ENCODE data around the gene NXPH4. TPM values are rescaled to one million over a fixed set of nuclear protein-coding genes. Genes with fewer than 3 reads are reported as not detected.

NXPH4 gene
- total RNA-seq, 1 experiment from 2014 or later, result 20.0 TPM

DNA sequence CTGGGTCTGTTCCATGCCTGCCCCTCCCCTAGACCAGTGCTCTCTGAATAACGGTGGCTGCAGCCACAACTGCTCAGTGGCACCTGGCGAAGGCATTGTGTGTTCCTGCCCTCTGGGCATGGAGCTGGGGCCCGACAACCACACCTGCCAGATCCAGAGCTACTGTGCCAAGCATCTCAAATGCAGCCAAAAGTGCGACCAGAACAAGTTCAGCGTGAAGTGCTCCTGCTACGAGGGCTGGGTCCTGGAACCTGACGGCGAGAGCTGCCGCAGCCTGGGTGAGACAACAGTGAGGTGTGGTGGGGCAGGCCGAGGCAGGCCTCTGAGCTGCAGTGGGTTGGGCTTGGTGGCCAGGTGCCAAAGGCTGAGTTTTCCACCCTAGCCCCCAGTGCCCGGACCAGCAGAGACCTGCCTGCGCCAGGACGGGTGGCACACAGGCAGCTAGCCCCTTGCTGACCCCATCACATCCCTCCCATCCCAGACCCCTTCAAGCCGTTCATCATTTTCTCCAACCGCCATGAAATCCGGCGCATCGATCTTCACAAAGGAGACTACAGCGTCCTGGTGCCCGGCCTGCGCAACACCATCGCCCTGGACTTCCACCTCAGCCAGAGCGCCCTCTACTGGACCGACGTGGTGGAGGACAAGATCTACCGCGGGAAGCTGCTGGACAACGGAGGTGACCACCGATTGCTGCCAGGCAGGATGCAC is 41.0 kb upstream of the NXPH4 start:
- Histone ChIP-seq H4K20me1 (ENCODE audit: insufficient read depth) (no peaks in the 10 kb centered on the region), H3K79me2 (ENCODE audit: insufficient read depth, low read length) (no peaks in the 10 kb centered on the region), H3K9me3 (ENCODE audit: control insufficient read depth in 1 of 2, insufficient read depth in 1 of 2, low read depth in 1 of 2, low read length in 2 of 2) (no peaks in the 10 kb centered on the region), H2AFZ (ENCODE audit: low read depth, low read length, poor library complexity, severe bottlenecking) (no peak overlapping the region), H3K4me3 (replicated peaks in 1 of 2; ENCODE audit: low read depth in 1 of 2, low read length in 2 of 2) (peak overlapping the region in 1 of 2 experiments; percentile 29; a peak in 2 of 4 replicates), H3K27ac (ENCODE audit: low read depth, low read length) (peak overlapping the region; percentile 61), H3K4me2 (ENCODE audit: low read length) (peak overlapping the region; percentile 56), H3K9me2 (ENCODE audit: insufficient read depth) (no peaks in the 10 kb centered on the region), H3K9ac (ENCODE audit: low read length) (peak overlapping the region; percentile 28; the same call in 1 of the 2 replicates), H3K27me3 (ENCODE audit: insufficient read depth, low read length) (no peaks in the 10 kb centered on the region), H3K4me1 (ENCODE audit: control insufficient read depth in 1 of 2, insufficient read depth in 2 of 2, low read length in 2 of 2) (peaks cover 18 to 28% of the 10 kb centered on the region in 2 experiments), H3K36me3 (ENCODE audit: control insufficient read depth in 1 of 2, insufficient read depth in 2 of 2, low read length in 2 of 2) (no peaks in the 10 kb centered on the region; a peak in 1 of 4 replicates)
- ATAC-seq (peak; percentile 90), DNase-seq (ENCODE audit: low read depth, low spot score) (peak; percentile 73)
- RAD21 ChIA-PET (ENCODE audit: low non-redundant PET in 1 of 2, low total read pairs in 2 of 2, uncharacterized antibody in 2 of 2, unreplicated experiment in 2 of 2), result interaction anchor here (1.1 to 1.9 kb wide), 3 partner anchors 48 to 51 kb away, joined by 3 to 7 read pairs (median 4); partner anchors contain the start of gene LRP1 (in 1 of the 2)
- POLR2A ChIA-PET, result interaction anchor here (1.1 to 1.3 kb wide), 3 partner anchors 47 to 64 kb away, joined by 3 to 7 read pairs (median 4); partner anchors contain the start of gene LRP1
- TF ChIP-seq, protein P1, sequence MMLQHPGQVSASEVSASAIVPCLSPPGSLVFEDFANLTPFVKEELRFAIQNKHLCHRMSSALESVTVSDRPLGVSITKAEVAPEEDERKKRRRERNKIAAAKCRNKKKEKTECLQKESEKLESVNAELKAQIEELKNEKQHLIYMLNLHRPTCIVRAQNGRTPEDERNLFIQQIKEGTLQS (IDR thresholded peaks at IDR 0.05), result no peak
- TF ChIP-seq ZFX (IDR thresholded peaks at IDR 0.05), result peak; percentile 38; the same call in 1 of the 2 replicates
- TF ChIP-seq POLR2AphosphoS5 (IDR thresholded peaks at IDR 0.05; ENCODE audit: low read depth, low read length), result 0 out of 2 replicates have a peak, but pooled peaks have one; percentile 18
- TF ChIP-seq CEBPB (IDR thresholded peaks at IDR 0.05; ENCODE audit: low read depth), result no peak
- TF ChIP-seq YY1 (IDR thresholded peaks at IDR 0.05; ENCODE audit: extremely low read depth, insufficient replicate concordance, low read depth, low read length), result peak; percentile 26
- TF ChIP-seq FOSL1 (IDR thresholded peaks at IDR 0.05; ENCODE audit: low read depth), result no peak
- TF ChIP-seq EZH2 (IDR thresholded peaks at IDR 0.05), result no peak
- peak; percentile 75 for TF ChIP-seq RAD21 (IDR thresholded peaks at IDR 0.05; ENCODE audit: low read depth)
- no peak for TF ChIP-seq EGR1 (IDR thresholded peaks at IDR 0.05; ENCODE audit: low read depth)
- peak; percentile 33 for TF ChIP-seq TCF7L2 (IDR thresholded peaks at IDR 0.05; ENCODE audit: borderline replicate concordance, extremely low read depth, insufficient read depth, insufficient read length)
- TF ChIP-seq ZNF274 (IDR thresholded peaks at IDR 0.05; ENCODE audit: low read depth, low read length), result no peak
- TF ChIP-seq, protein P2, sequence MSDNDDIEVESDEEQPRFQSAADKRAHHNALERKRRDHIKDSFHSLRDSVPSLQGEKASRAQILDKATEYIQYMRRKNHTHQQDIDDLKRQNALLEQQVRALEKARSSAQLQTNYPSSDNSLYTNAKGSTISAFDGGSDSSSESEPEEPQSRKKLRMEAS (IDR thresholded peaks at IDR 0.05), result no peak
- no peak for TF ChIP-seq CBX3 (IDR thresholded peaks at IDR 0.05; ENCODE audit: low read depth)
- TF ChIP-seq, protein P3, sequence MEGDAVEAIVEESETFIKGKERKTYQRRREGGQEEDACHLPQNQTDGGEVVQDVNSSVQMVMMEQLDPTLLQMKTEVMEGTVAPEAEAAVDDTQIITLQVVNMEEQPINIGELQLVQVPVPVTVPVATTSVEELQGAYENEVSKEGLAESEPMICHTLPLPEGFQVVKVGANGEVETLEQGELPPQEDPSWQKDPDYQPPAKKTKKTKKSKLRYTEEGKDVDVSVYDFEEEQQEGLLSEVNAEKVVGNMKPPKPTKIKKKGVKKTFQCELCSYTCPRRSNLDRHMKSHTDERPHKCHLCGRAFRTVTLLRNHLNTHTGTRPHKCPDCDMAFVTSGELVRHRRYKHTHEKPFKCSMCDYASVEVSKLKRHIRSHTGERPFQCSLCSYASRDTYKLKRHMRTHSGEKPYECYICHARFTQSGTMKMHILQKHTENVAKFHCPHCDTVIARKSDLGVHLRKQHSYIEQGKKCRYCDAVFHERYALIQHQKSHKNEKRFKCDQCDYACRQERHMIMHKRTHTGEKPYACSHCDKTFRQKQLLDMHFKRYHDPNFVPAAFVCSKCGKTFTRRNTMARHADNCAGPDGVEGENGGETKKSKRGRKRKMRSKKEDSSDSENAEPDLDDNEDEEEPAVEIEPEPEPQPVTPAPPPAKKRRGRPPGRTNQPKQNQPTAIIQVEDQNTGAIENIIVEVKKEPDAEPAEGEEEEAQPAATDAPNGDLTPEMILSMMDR (IDR thresholded peaks at IDR 0.05 in 2 of 3, conservative IDR thresholded peaks at IDR 0.05 in 1 of 3; ENCODE audit: borderline replicate concordance in 1 of 3, insufficient read depth in 1 of 3, low read depth in 2 of 3, low read length in 2 of 3), result peak; percentile 83 to 87 (median 86)
- no peak for TF ChIP-seq SIN3A (IDR thresholded peaks at IDR 0.05; ENCODE audit: low read depth)
- intact Hi-C loops (cut with micrococcal nuclease), result no loop called here
- CTCF ChIA-PET, result interaction anchor here (0.6 to 5.0 kb wide), 19 partner anchors 10 to 170 kb away, joined by 3 to 40 read pairs (median 5); partner anchors contain the start of genes LRP1 and NAB2
- BruUV-seq (replicated peaks), result no TSS peak

Measured in HCT116 (cell line).